K562 (cell line): ENCODE results near the gene VKORC1. TPM values are rescaled to one million over a fixed set of nuclear protein-coding genes. Genes with fewer than 3 reads are reported as not detected.

Experiments
- CTCFL ChIP-seq: IDR thresholded peaks from 2 replicates; pipeline ENCODE4 v1.6.1; 2011; ENCODE audit warnings: borderline replicate concordance, low read depth, mild to moderate bottlenecking, moderate library complexity, low read length; ENCODE audit not compliant: insufficient read depth, poor library complexity, severe bottlenecking
- ETV1 ChIP-seq: fragments of 450-650 bp; conservative IDR thresholded peaks from 2 replicates; pipeline ENCODE4 v1.6.1; 2016; ENCODE audit warnings: missing genetic modification characterization, control low read depth, low read depth, missing compliant biosample characterization
- HDGF ChIP-seq: fragments of 450-650 bp; IDR thresholded peaks from 2 replicates; pipeline ENCODE4 v1.6.1; 2016
- HMGN3 ChIP-seq: IDR thresholded peaks from 2 replicates; pipeline ENCODE4 v1.6.1; 2011; ENCODE audit warnings: borderline replicate concordance, low read depth, mild to moderate bottlenecking, mixed read lengths, low read length; ENCODE audit not compliant: insufficient read length; ENCODE audit errors: extremely low read depth
- IFI16 ChIP-seq: fragments of 250-450 bp; sonication (Bioruptor Pico); IDR thresholded peaks from 2 replicates; pipeline ENCODE4 v2.1.2; 2022; ENCODE audit warnings: mild to moderate bottlenecking, inconsistent platforms
- LARP7 ChIP-seq: fragments of 450-650 bp; IDR thresholded peaks from 2 replicates; pipeline ENCODE4 v1.6.1; 2016
- NCOR1 ChIP-seq: fragments of 450-650 bp; IDR thresholded peaks from 2 replicates; pipeline ENCODE4 v1.6.1; 2016; ENCODE audit warnings: mild to moderate bottlenecking, moderate library complexity
- PKNOX1 ChIP-seq: fragments of 450-650 bp; IDR thresholded peaks from 2 replicates; pipeline ENCODE4 v1.6.1; 2016
- SMAD4 ChIP-seq: fragments of 250-450 bp; sonication (Bioruptor Pico); conservative IDR thresholded peaks from 2 replicates; pipeline ENCODE4 v1.8.0; 2021; ENCODE audit warnings: inconsistent platforms, mild to moderate bottlenecking, moderate library complexity
- SMC3 ChIP-seq: conservative IDR thresholded peaks from 2 replicates; pipeline ENCODE4 v1.6.1; 2011; ENCODE audit warnings: low read depth, low read length, improper control_type of control experiment; ENCODE audit not compliant: insufficient read depth
- ZNF431 ChIP-seq: sonication (generic); formaldehyde crosslinking; IDR thresholded peaks from 2 replicates; pipeline ENCODE4 v1.8.0; 2022; ENCODE audit warnings: mild to moderate bottlenecking, missing genetic modification reagents
- ZNF507 ChIP-seq: conservative IDR thresholded peaks from 2 replicates; pipeline ENCODE4 v1.6.1; 2017; ENCODE audit warnings: missing genetic modification characterization, missing compliant biosample characterization
- polyA plus RNA-seq, 8 experiments: library from polyadenylated mRNA; depleted of rRNA in 4 of 8; stranded (reverse) in 5 of 8; unstranded in 3 of 8; fragments of >200 nt; fragmentation: Nextera tagmentation in 2 of 8; fragmentation: Illumina TruSeq in 1 of 8; extraction: Ambion mirVana in 2 of 8; extraction: Trizol in 1 of 8; gene quantifications; 2 replicates each; pipeline versions ENCODE4 v1.2.1 to v1.2.3, GENCODE V29; 2011 to 2014; ENCODE audit warnings: inconsistent platforms in 1 of 8, missing spikeins in 1 of 8
- total RNA-seq, 7 experiments: library from RNA; depleted of rRNA in 6 of 7; stranded (reverse); fragments of >200 nt in 6 of 7; fragmentation: Illumina TruSeq in 2 of 7; extraction: Trizol in 2 of 7; gene quantifications; 2 replicates each; pipeline versions ENCODE4 v1.2.1 to v1.2.3, GENCODE V29; 2011 to 2021; ENCODE audit warnings: low replicate concordance in 1 of 7
- TF ChIP-seq, protein P1 (sequence below), 2 experiments: fragments of 450-650 bp in 1 of 2; IDR thresholded peaks; 2 replicates each; pipeline ENCODE4 v1.6.1; 2011 to 2017; ENCODE audit warnings: low read depth in 2 of 2, antibody characterized with exemption in 1 of 2, borderline replicate concordance in 1 of 2, low read length in 1 of 2, mild to moderate bottlenecking in 1 of 2, mixed read lengths in 1 of 2; ENCODE audit not compliant: control insufficient read depth in 1 of 2
- TF ChIP-seq, protein P2 (sequence below), 2 experiments: fragments of 150-350 bp in 1 of 2; IDR thresholded peaks; 2 replicates each; pipeline ENCODE4 v1.6.1; 2012 to 2016; ENCODE audit warnings: low read depth in 2 of 2, low read length in 2 of 2, mild to moderate bottlenecking in 1 of 2, moderate library complexity in 1 of 2
- TF ChIP-seq, protein P3 (sequence below): fragments of 450-650 bp; formaldehyde crosslinking; IDR thresholded peaks from 2 replicates; pipeline ENCODE4 v1.4.0; 2022; ENCODE audit warnings: missing genetic modification characterization

VKORC1 gene
- total and polyA plus RNA-seq, 9 of the 15 experiments (the other 6 are each of a cell fraction or from before 2014, with no cell fraction given): 30.0 to 119 (median 62.1) TPM

GRCh38 chr16:31135535-31136286, 41.1 kb upstream of the VKORC1 start, which contains the start of gene PRSS8 (continued):
- TF ChIP-seq, protein P1, sequence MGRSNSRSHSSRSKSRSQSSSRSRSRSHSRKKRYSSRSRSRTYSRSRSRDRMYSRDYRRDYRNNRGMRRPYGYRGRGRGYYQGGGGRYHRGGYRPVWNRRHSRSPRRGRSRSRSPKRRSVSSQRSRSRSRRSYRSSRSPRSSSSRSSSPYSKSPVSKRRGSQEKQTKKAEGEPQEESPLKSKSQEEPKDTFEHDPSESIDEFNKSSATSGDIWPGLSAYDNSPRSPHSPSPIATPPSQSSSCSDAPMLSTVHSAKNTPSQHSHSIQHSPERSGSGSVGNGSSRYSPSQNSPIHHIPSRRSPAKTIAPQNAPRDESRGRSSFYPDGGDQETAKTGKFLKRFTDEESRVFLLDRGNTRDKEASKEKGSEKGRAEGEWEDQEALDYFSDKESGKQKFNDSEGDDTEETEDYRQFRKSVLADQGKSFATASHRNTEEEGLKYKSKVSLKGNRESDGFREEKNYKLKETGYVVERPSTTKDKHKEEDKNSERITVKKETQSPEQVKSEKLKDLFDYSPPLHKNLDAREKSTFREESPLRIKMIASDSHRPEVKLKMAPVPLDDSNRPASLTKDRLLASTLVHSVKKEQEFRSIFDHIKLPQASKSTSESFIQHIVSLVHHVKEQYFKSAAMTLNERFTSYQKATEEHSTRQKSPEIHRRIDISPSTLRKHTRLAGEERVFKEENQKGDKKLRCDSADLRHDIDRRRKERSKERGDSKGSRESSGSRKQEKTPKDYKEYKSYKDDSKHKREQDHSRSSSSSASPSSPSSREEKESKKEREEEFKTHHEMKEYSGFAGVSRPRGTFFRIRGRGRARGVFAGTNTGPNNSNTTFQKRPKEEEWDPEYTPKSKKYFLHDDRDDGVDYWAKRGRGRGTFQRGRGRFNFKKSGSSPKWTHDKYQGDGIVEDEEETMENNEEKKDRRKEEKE (IDR thresholded peaks at IDR 0.05; ENCODE audit: borderline replicate concordance in 1 of 2, control insufficient read depth in 1 of 2, low read depth in 2 of 2, low read length in 1 of 2): no peak
- TF ChIP-seq ETV1 (tag) (no peak), ZNF507 (tag) (no peak), IFI16 (CRISPR knock-in tag) (no peak), SMAD4 (no peak), LARP7 (peak; percentile 86; the same call in 1 of the 2 replicates), SMC3 (no peak), HDGF (peak; percentile 100), PKNOX1 (no peak), ZNF431 (CRISPR knock-in tag) (no peak), HMGN3 (no peak), CTCFL (no peak), NCOR1 (no peak)
- TF ChIP-seq, protein P2, sequence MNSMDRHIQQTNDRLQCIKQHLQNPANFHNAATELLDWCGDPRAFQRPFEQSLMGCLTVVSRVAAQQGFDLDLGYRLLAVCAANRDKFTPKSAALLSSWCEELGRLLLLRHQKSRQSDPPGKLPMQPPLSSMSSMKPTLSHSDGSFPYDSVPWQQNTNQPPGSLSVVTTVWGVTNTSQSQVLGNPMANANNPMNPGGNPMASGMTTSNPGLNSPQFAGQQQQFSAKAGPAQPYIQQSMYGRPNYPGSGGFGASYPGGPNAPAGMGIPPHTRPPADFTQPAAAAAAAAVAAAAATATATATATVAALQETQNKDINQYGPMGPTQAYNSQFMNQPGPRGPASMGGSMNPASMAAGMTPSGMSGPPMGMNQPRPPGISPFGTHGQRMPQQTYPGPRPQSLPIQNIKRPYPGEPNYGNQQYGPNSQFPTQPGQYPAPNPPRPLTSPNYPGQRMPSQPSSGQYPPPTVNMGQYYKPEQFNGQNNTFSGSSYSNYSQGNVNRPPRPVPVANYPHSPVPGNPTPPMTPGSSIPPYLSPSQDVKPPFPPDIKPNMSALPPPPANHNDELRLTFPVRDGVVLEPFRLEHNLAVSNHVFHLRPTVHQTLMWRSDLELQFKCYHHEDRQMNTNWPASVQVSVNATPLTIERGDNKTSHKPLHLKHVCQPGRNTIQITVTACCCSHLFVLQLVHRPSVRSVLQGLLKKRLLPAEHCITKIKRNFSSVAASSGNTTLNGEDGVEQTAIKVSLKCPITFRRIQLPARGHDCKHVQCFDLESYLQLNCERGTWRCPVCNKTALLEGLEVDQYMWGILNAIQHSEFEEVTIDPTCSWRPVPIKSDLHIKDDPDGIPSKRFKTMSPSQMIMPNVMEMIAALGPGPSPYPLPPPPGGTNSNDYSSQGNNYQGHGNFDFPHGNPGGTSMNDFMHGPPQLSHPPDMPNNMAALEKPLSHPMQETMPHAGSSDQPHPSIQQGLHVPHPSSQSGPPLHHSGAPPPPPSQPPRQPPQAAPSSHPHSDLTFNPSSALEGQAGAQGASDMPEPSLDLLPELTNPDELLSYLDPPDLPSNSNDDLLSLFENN (IDR thresholded peaks at IDR 0.05; ENCODE audit: low read depth in 2 of 2, low read length in 2 of 2): no peak
- TF ChIP-seq, protein P3, sequence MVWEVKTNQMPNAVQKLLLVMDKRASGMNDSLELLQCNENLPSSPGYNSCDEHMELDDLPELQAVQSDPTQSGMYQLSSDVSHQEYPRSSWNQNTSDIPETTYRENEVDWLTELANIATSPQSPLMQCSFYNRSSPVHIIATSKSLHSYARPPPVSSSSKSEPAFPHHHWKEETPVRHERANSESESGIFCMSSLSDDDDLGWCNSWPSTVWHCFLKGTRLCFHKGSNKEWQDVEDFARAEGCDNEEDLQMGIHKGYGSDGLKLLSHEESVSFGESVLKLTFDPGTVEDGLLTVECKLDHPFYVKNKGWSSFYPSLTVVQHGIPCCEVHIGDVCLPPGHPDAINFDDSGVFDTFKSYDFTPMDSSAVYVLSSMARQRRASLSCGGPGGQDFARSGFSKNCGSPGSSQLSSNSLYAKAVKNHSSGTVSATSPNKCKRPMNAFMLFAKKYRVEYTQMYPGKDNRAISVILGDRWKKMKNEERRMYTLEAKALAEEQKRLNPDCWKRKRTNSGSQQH (CRISPR knock-in tag): peak; percentile 74; the same call in 1 of the 2 replicates
